Measurements from ENCODE around the gene CALML6.

CALML6 gene

GRCh38 chr1:1892763-1893120, 22.3 kb upstream of the CALML6 start:
- DNase-seq: no peak

- DNase-seq: no peak
Measured at GRCh38 chr1:1893291-1893985, 21.6 kb upstream of the CALML6 start.

GRCh38 chr1:1893997-1894353, 21.1 kb upstream of the CALML6 start:
- DNase-seq: no peak

GRCh38 chr1:1894354-1895059, 20.6 kb upstream of the CALML6 start:
- no peak for DNase-seq

GRCh38 chr1:1895060-1895418, 20.0 kb upstream of the CALML6 start:
- no peak for DNase-seq

GRCh38 chr1:1895456-1896336, 19.4 kb upstream of the CALML6 start:
- no peak for DNase-seq

GRCh38 chr1:1898246-1898933, 16.7 kb upstream of the CALML6 start:
- DNase-seq: no peak

GRCh38 chr1:1899266-1899966, 15.6 kb upstream of the CALML6 start:
- DNase-seq: no peak

- no peak for DNase-seq
Measured at GRCh38 chr1:1899967-1900327, 15.1 kb upstream of the CALML6 start.

- no peak for DNase-seq
Measured at GRCh38 chr1:1900883-1901640, 14.0 kb upstream of the CALML6 start.

GRCh38 chr1:1901641-1902294, 13.3 kb upstream of the CALML6 start:
- DNase-seq: no peak

GRCh38 chr1:1903224-1903623, 11.8 kb upstream of the CALML6 start:
- DNase-seq: no peak

- DNase-seq: peak; percentile 32 to 86
Measured at GRCh38 chr1:1906185-1907097, 8.6 kb upstream of the CALML6 start.

- DNase-seq: no peak
Measured at GRCh38 chr1:1907098-1907736, 7.8 kb upstream of the CALML6 start.

- DNase-seq: no peak
Measured at GRCh38 chr1:1908506-1908791, 6.6 kb upstream of the CALML6 start.

GRCh38 chr1:1910033-1910465, 5.0 kb upstream of the CALML6 start:
- no peak for DNase-seq

GRCh38 chr1:1910651-1911331, 4.3 kb upstream of the CALML6 start:
- no peak for DNase-seq

- DNase-seq: no peak
Measured at GRCh38 chr1:1911350-1912041, 3.6 kb upstream of the CALML6 start.

Data from SW 1271 (cell line).